ENCODE results near the gene GFRA1.

GFRA1 gene

DNA sequence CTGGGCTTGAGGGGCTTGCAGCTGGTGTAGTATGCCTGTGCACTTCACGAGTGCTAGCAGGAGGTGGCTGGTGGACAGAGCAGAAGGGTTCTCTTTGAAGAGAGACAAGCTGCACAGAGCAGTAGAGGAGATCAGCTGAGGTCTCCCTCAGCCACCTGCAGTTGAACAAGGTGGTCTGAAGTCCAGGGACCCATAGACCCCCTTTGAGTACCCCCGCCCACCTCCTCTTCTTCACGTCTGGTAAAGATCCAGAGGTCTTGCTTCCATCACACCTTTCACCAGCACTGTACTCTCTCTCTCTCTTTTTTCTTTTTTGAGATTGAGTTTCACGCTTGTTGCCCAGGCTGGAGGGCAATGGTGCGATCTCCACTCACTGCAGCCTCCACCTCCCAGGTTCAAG, 157.2 kb downstream of the GFRA1 start:
- no peak overlapping the region for H3K27ac ChIP-seq (ENCODE audit: extremely low read depth, low read depth, low read length)
- no peaks in the 10 kb centered on the region for H3K9me3 ChIP-seq (ENCODE audit: control insufficient read depth, insufficient read depth, low read depth, low read length)
- CTCF ChIA-PET: no interaction called here
- no peak overlapping the region for H3K4me3 ChIP-seq (ENCODE audit: low read depth, low read length)
- TF ChIP-seq, protein P1, sequence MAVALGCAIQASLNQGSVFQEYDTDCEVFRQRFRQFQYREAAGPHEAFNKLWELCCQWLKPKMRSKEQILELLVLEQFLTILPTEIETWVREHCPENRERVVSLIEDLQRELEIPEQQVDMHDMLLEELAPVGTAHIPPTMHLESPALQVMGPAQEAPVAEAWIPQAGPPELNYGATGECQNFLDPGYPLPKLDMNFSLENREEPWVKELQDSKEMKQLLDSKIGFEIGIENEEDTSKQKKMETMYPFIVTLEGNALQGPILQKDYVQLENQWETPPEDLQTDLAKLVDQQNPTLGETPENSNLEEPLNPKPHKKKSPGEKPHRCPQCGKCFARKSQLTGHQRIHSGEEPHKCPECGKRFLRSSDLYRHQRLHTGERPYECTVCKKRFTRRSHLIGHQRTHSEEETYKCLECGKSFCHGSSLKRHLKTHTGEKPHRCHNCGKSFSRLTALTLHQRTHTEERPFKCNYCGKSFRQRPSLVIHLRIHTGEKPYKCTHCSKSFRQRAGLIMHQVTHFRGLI (tag by site-specific recombination; IDR thresholded peaks at IDR 0.05): no peak
- TF ChIP-seq, protein P2, sequence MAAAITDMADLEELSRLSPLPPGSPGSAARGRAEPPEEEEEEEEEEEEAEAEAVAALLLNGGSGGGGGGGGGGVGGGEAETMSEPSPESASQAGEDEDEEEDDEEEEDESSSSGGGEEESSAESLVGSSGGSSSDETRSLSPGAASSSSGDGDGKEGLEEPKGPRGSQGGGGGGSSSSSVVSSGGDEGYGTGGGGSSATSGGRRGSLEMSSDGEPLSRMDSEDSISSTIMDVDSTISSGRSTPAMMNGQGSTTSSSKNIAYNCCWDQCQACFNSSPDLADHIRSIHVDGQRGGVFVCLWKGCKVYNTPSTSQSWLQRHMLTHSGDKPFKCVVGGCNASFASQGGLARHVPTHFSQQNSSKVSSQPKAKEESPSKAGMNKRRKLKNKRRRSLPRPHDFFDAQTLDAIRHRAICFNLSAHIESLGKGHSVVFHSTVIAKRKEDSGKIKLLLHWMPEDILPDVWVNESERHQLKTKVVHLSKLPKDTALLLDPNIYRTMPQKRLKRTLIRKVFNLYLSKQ (tag by site-specific recombination; IDR thresholded peaks at IDR 0.05; ENCODE audit: borderline replicate concordance): no peak
- no peak for TF ChIP-seq GLI4 (tag by site-specific recombination; IDR thresholded peaks at IDR 0.05)
- no peak for TF ChIP-seq ZNF10 (tag by site-specific recombination; IDR thresholded peaks at IDR 0.05)
- no peak for TF ChIP-seq ZNF16 (tag by site-specific recombination; IDR thresholded peaks at IDR 0.05; ENCODE audit: low read depth)
- TF ChIP-seq ZNF335 (tag by site-specific recombination; conservative IDR thresholded peaks at IDR 0.05): no peak
- TF ChIP-seq MEIS1 (CRISPR knock-in tag; IDR thresholded peaks at IDR 0.05; ENCODE audit: borderline replicate concordance): no peak
- TF ChIP-seq KLF8 (tag by site-specific recombination; IDR thresholded peaks at IDR 0.05): no peak
- no peak for TF ChIP-seq ZNF521 (tag by site-specific recombination; IDR thresholded peaks at IDR 0.05)
- no peak for TF ChIP-seq ZNF768 (tag by site-specific recombination; IDR thresholded peaks at IDR 0.05)
- TF ChIP-seq ZNF792 (tag by site-specific recombination; IDR thresholded peaks at IDR 0.05): no peak
- no peak for TF ChIP-seq ZNF555 (tag by site-specific recombination; conservative IDR thresholded peaks at IDR 0.05)
- no peak for TF ChIP-seq MYNN (tag by site-specific recombination; IDR thresholded peaks at IDR 0.05; ENCODE audit: borderline replicate concordance)
- no peak for TF ChIP-seq ZNF433 (tag by site-specific recombination; IDR thresholded peaks at IDR 0.05; ENCODE audit: low read depth)
- TF ChIP-seq ZNF473 (tag by site-specific recombination; IDR thresholded peaks at IDR 0.05): no peak
- TF ChIP-seq PRDM1 (tag by site-specific recombination; IDR thresholded peaks at IDR 0.05): no peak
- TF ChIP-seq ZNF777 (tag by site-specific recombination; IDR thresholded peaks at IDR 0.05; ENCODE audit: borderline replicate concordance): no peak
- TF ChIP-seq KLF1 (tag by site-specific recombination; IDR thresholded peaks at IDR 0.05): no peak
- TF ChIP-seq, protein P3, sequence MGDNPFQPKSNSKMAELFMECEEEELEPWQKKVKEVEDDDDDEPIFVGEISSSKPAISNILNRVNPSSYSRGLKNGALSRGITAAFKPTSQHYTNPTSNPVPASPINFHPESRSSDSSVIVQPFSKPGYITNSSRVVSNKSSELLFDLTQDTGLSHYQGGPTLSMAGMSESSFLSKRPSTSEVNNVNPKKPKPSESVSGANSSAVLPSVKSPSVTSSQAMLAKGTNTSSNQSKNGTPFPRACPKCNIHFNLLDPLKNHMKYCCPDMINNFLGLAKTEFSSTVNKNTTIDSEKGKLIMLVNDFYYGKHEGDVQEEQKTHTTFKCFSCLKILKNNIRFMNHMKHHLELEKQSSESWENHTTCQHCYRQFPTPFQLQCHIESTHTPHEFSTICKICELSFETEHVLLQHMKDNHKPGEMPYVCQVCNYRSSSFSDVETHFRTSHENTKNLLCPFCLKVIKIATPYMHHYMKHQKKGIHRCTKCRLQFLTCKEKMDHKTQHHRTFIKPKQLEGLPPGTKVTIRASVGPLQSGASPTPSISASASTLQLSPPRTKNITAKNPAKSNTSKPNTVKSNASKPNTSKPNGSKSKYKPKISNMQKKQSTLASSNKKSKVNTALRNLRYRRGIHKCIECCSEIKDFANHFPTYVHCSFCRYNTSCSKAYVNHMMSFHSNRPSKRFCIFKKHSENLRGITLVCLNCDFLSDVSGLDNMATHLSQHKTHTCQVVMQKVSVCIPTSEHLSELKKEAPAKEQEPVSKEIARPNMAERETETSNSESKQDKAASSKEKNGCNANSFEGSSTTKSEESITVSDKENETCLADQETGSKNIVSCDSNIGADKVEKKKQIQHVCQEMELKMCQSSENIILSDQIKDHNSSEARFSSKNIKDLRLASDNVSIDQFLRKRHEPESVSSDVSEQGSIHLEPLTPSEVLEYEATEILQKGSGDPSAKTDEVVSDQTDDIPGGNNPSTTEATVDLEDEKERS (tag by site-specific recombination; IDR thresholded peaks at IDR 0.05): no peak
- no peaks in the 10 kb centered on the region for H3K4me1 ChIP-seq (ENCODE audit: control insufficient read depth, insufficient read depth, low read length)
- POLR2A ChIA-PET: no interaction called here
- no peaks in the 10 kb centered on the region for H3K36me3 ChIP-seq (ENCODE audit: control insufficient read depth in 2 of 2, insufficient read depth in 1 of 2, low read length in 2 of 2)

DNA sequence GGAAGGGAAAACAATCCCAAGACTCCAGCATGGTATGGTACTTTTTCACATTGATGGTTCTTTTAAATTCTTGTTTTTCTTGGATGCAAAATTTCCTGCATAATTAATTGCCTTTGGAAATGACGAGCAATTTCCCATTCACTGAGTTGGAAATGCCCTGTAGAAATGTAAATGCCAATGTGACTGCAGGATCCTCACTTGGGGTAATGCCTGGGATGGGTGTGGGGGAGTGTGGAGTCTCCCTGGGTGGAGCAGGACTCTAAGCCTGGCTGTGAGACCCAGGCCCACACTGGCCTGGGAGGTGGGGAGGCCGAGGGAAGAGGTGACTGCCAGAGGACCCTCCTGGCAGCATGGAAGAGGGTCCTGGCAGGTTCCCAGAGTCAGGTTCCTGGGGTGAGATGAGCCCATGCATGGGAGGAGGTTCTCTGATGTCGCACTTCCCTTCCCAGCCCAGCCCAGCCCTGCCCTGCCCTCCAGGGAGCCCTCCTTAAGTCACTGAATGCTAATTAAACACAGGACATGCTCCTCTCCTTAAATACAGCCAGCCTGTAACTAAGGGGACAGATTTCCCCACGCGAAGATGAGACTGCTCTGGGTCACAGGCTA, 157.9 kb downstream of the GFRA1 start:
- ChIA-PET POLR2A (no interaction called here), CTCF (no interaction called here)
- no peak overlapping the region for H3K27ac ChIP-seq (ENCODE audit: extremely low read depth, low read depth, low read length)
- TF ChIP-seq ZNF138 (tag by site-specific recombination; IDR thresholded peaks at IDR 0.05; ENCODE audit: borderline replicate concordance) (no peak), YY2 (tag by site-specific recombination; IDR thresholded peaks at IDR 0.05) (no peak), ZNF768 (tag by site-specific recombination; IDR thresholded peaks at IDR 0.05) (no peak), ZNF791 (tag by site-specific recombination; IDR thresholded peaks at IDR 0.05) (no peak), SCRT1 (tag by site-specific recombination; IDR thresholded peaks at IDR 0.05; ENCODE audit: borderline replicate concordance) (no peak), SP7 (tag by site-specific recombination; IDR thresholded peaks at IDR 0.05) (no peak), SALL2 (tag by site-specific recombination; IDR thresholded peaks at IDR 0.05; ENCODE audit: borderline replicate concordance) (no peak), ZBTB17 (tag by site-specific recombination; IDR thresholded peaks at IDR 0.05) (no peak), ZNF544 (tag by site-specific recombination; IDR thresholded peaks at IDR 0.05) (no peak), ZNF302 (tag by site-specific recombination; IDR thresholded peaks at IDR 0.05; ENCODE audit: low read depth) (no peak)
- TF ChIP-seq, protein P4, sequence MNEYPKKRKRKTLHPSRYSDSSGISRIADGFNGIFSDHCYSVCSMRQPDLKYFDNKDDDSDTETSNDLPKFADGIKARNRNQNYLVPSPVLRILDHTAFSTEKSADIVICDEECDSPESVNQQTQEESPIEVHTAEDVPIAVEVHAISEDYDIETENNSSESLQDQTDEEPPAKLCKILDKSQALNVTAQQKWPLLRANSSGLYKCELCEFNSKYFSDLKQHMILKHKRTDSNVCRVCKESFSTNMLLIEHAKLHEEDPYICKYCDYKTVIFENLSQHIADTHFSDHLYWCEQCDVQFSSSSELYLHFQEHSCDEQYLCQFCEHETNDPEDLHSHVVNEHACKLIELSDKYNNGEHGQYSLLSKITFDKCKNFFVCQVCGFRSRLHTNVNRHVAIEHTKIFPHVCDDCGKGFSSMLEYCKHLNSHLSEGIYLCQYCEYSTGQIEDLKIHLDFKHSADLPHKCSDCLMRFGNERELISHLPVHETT (tag by site-specific recombination; IDR thresholded peaks at IDR 0.05): no peak
- TF ChIP-seq, protein P5, sequence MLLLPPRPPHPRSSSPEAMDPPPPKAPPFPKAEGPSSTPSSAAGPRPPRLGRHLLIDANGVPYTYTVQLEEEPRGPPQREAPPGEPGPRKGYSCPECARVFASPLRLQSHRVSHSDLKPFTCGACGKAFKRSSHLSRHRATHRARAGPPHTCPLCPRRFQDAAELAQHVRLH (tag by site-specific recombination; IDR thresholded peaks at IDR 0.05): no peak

More for the DNA sequence above, 157.9 kb downstream of the GFRA1 start:
- Histone ChIP-seq H3K4me1 (ENCODE audit: control insufficient read depth, insufficient read depth, low read length) (no peaks in the 10 kb centered on the region), H3K9me3 (ENCODE audit: control insufficient read depth, insufficient read depth, low read depth, low read length) (no peaks in the 10 kb centered on the region), H3K36me3 (ENCODE audit: control insufficient read depth in 2 of 2, insufficient read depth in 1 of 2, low read length in 2 of 2) (no peaks in the 10 kb centered on the region), H3K4me3 (ENCODE audit: low read depth, low read length) (no peak overlapping the region)

Data from HEK293 (cell line).